ENCODE measurements around the gene MAST1.
A peak's percentile ranks its signal among the peaks of the same experiment; 100 is the strongest.
"Not testable (repeated sequence)": the region's sequence is repeated elsewhere in the genome, so short reads cannot be mapped to it uniquely, and the experiment has no call there.

MAST1 gene

DNA sequence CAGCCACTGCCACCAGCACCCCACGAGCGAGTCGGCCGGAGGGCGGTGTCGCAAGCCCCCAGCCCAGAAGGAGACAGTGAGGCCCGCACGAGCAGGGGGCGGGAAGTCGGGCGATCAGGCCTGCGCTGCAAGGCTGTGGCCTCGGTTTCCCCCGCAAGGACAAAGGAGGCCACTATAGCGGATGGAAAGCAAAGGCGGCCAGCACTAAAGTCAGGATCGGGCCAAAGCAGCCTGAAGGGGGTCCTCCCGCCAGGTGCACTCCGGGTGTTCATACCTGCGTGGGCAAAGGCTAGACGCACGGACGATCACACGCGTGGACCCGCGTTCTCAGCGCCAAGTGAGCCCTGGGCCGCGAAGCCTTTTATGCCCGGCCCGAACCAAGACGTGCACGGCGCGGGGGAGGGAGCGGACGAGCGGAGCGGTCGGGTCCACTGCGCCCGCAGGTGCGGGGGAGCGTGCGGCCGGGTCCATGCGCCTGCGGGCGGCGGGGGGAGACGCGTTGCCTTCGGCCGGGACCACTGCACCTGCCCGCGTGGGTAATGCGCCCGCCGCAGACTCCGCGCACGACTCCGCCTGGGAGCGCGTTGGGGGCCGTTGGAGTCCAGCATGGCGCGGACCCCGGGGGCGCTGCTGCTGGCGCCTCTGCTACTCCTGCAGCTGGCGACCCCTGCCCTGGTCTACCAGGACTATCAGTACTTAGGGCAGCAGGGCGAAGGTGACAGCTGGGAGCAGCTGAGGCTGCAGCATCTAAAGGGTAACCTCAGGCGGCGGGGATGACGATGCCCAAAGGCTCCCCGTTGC is 36.6 kb upstream of the MAST1 start, which contains the start of the genes PRDX2 and THSD8:
TSS of gene PRDX2 (minus strand) at position 335 of the 801 bp plus-strand sequence. CDS start 539 bp downstream, outside the sequence.
TSS of gene THSD8 (plus strand) at position 604 of the 801 bp plus-strand sequence. CDS start at position 607, 3 bp downstream.
- DNase-seq, result no peak

DNA sequence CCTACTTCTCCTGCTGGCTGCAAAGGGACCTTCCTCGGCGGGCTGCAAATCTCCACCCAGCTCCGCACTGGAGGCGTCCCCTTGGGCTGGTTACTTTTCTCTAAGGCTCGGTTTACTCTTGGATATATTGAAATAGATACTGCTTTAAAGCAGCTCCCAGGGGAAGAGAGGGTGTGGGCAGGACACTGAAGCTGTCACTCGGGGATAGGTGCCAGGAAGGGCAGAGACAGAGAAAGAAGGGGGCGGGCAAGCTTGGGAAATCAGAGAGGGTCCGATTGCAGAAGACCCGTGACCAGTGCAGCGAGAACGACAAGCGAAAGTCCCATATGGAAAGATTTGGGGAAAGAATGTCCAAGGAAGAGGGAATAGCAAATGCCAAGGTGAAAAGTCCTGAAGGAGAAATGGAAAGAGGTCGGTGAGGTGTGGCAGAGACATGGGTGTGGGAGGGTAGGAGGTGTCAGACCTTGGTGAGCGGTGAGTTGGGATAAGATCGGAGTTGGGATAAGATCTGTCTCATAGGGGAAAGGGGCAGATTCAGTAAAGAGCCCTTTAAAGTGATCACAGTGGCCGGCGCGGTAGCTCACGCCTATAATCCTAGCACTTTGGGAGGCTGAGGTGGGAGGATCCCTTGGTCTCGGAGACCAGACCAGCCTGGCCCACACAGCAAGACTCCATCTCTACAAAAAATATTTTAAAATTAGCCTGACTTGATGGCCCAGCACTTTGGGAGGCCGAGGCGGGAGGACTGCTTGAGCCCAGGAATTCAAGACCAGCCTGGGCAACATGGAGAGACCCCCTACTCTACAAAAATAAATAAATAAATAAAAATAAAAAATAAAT is 35.8 kb upstream of the MAST1 start:
- no peak for DNase-seq

GRCh38 chr19:12804051-12804450 is 34.3 kb upstream of the MAST1 start:
- no peak for DNase-seq

- DNase-seq, result peak; percentile 78
These were observed 31.9 kb upstream of the MAST1 start, which contains the start of gene RNASEH2A for GRCh38 chr19:12806242-12807081. Gene RNASEH2A (plus strand): TSS chr19:12806584. CDS start chr19:12806674, 90 bp downstream.

DNA sequence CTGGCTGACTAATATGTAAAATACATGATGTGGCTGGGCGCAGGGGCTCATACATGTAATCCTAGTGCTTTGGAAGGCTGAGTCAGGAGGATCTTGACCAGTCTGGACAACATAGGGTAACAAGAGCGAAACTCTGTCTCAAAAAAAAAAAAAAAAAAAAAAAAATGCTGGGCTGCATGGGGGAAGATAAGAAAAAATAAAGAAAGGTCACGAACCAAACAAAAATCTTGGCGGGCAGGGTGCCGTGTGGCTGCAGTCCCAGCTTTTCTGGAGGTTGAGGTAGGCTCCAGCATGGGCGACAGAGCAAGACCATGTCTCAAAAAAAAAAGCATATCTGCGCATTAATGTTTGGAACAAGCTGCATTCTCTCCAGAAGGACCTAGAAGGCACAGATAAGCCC is 23.2 kb upstream of the MAST1 start:
- DNase-seq, result no peak

DNA sequence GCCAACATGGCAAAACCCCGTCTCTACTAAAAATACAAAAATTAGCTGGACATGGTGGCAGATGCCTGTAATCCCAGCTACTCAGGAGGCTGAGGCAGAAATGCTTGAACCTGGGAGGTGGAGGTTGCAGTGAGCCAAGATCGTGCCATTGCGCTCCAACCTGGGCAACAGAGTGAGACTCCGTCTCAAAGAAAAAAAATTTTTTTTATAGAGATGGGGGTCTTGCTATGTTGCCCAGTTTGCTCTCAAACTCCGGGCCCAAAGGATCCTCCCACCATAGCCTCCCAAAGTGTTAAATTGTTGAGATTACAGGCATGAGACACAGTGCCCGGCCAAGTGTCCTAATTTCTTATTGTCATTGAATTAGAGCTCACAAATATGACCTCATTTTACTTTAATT is 21.1 kb upstream of the MAST1 start:
- DNase-seq, result not testable (repeated sequence)

GRCh38 chr19:12817810-12818209 is 20.5 kb upstream of the MAST1 start:
- not testable (repeated sequence) for DNase-seq

GRCh38 chr19:12821761-12822160 is 16.6 kb upstream of the MAST1 start:
- no peak for DNase-seq

GRCh38 chr19:12825254-12826131 is 12.8 kb upstream of the MAST1 start:
- no peak for DNase-seq

- DNase-seq, result no peak
These were observed 9.8 kb upstream of the MAST1 start for GRCh38 chr19:12828494-12828893.

- no peak for DNase-seq
These were observed 4.9 kb upstream of the MAST1 start for GRCh38 chr19:12833418-12833737.

DNA sequence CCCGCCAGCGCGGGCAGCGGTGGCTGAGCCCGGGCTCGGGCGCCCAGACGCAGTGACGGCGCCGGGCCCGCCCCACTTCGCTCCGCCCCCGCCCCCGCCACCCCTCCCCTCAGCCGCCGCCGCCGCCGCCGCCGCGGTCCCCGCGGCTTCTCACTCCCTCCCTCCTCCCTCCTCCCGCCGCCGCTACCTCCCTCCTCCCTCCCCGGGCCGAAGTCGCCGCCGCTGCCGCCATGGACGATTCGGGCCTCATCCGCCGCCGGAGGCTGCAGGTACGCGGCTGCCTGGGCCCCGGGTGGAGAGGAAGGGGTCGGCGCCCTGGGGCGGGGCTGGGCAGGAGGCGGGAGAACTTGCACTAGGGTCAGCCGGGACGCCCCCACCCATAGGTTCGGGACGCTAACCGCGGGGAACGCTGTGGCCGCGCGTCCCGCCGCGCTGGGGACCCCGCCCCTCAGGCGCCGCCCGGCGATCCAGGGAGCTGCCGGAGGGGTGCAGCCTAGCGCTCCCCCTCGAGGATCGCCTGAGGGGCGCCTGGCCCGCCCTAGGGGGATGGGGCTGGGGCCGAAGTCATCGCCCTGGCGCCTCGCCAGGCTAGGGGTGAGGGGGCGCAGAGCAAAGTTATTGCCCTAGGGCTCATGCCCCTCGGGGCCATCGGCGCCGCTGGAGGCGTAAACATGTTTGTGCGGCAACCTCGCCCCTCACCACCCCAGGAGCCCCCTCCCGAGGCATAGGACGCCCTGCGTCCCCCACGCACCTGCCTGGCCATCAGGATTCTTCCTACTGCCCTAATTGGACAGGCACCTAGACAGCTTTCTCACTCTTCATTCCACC is 4.4 kb upstream of the MAST1 start:
- no peak for DNase-seq

DNA sequence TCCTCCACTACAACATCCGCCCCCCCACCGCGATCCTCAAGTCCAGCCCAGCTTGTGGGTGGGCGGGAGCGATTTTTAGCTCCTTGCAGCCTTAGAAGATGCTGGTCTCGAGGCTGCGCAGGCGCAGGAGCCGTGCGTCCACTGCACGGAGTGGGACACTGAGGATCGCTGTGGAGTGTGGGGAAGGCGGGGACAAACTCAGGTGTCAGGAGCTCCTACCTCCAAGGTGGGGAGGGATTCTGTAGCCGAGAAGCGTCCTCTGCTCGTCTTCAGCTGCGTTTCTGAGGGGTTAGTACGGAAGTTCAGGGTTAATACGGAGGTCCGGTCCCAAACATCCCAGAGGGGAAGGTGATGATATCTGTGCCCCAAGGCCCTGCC is 3.8 kb upstream of the MAST1 start, which contains the start of gene RTBDN:
TSS of gene RTBDN (minus strand) at position 14 of the 378 bp plus-strand sequence. CDS start 4,600 bp downstream, outside the sequence.
- DNase-seq, result no peak

- no peak for DNase-seq
These were observed 3.1 kb upstream of the MAST1 start for GRCh38 chr19:12834976-12835757.

DNA sequence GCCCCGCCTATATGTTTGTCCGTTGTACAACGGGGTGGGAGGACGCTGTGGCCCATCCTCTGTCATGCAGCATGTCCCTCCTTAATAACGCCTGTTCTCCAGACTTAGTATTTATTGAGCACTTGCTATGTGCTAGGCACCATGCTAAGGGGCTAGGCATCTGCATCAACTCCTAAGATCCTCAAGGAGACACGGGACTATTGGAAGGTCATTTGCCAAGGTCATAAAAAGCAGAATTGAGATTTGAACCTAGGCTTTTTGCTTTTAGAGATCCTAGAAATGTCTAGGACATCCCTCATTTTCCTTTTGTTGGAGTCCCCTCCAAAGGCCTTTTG is 1.8 kb upstream of the MAST1 start:
- DNase-seq, result no peak

DNA sequence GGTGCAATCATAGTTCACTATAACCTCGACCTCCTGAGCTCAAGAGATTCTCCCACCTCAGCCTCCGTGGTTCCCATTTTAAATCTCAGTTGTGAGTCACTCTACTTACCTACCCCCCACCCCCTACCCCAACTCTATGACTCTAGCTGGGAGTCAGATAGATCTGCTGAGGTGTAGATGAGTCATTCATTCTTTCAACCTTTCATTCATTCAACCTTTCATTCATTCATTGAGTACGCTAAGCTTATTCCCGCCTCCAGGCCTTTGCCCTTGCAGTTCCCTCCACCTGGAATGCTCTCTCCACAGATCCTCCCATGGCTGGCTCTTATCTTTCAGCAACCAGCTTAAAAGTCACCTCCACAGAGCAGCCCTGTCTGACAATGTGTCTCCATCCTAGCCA is 1.1 kb upstream of the MAST1 start:
- DNase-seq, result no peak

GRCh38 chr19:12838886-12839756 is 806 bp downstream of the MAST1 start:
- no peak for DNase-seq

DNA sequence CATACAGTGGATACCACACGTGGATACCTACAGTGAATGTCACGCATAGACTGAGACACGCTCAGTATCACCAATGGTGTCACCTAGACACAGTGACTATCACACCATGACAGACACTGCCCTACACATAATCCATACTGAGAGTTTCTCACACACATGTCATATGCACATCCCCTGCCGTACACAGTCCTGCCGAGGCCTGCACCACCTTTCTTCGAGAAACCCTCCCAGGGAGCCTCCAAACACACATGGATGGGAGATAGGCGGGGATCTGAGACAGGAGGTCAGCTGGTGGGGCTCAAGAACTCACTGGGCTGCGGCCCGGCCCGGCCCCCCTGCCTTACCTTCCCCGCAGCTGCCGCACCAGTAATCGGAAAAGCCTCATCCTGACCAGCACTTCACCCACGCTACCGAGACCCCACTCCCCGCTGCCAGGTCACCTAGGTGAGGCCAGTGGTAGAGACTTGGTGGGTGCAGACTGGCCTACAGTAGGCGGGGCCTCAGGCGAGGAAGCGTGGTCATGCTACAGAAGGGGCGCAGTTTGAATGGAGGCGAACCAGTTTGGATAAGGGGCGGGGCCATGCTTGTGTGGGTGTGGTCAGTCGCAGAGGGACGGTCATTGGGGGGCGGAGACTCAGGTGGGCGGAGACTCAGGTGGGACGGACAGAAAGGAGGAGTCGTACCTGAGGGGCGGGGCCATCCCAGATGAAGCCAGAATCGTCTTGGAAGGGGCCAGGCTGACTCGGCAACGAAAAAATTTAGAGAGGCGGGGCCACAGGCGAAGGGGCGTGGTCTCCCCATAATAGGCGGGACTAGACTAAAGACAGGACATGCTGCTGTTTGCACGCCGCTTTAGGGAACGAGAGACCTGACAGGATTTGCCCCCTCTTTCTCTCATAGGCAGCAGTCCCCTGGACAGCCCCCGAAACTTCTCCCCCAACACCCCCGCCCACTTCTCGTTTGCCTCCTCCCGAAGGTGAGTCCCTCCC is 2.1 kb downstream of the MAST1 start:
- no peak for DNase-seq

Measured in NK-92 treated with Interleukin-12 subunit alpha and Interleukin-12 subunit beta, amount 100 ng/mL, for 24 hours (cell line).